GM12878 (cell line): ENCODE measurements around the gene IL4I1. TPM values are rescaled to one million over a fixed set of nuclear protein-coding genes. Genes with fewer than 3 reads are reported as not detected.

Source experiments
- ATAC-seq: fragments of 200-7000 bp; cut with Tn5 transposase; 3 replicates; pipeline ENCODE4 v1.9.1; 2020; ENCODE audit warnings: mild to moderate bottlenecking, moderate library complexity
- BruUV-seq: library from RNA; stranded (reverse); fragments of 400-500 nt; replicated peaks from 2 replicates; lab custom pipeline; 2021; lab: Mats Ljungman, UMichigan
- CTCF ChIA-PET: fragments of 300-600 bp; sonication (Branson Sonifier 250); formaldehyde crosslinking; extraction: SDS; loops from one replicate; lab custom pipeline; 2021; ENCODE audit warnings: inconsistent platforms; lab: Yijun Ruan, JAX
- POLR2A ChIA-PET: fragments of 350-600 bp; formaldehyde crosslinking; extraction: SDS; loops from one replicate; lab custom pipeline; 2021; ENCODE audit warnings: inconsistent platforms; lab: Charles Lee
- RAD21 ChIA-PET: fragments of 300-600 bp; sonication (Branson Sonifier 250); formaldehyde crosslinking; loops from one replicate; lab custom pipeline; 2023; ENCODE audit warnings: antibody characterized with exemption; ENCODE audit not compliant: unreplicated experiment; lab: Charles Lee
- SMC1A ChIA-PET: fragments of 300-600 bp; sonication (Branson Sonifier 250); formaldehyde crosslinking; loops from one replicate; lab custom pipeline; 2023; ENCODE audit not compliant: unreplicated experiment, uncharacterized antibody; lab: Charles Lee
- DNase-seq: peaks from one replicate; pipeline ENCODE4 v3.0.0-alpha.2; 2011; ENCODE audit warnings: low read depth, low spot score
- FAIRE-seq: peaks from 3 replicates; lab custom pipeline; 2011; peaks lifted over from hg19 to GRCh38; lab: Jason Lieb, UNC
- H2AFZ ChIP-seq: 2 replicates; pipeline ENCODE4 v1.6.0; 2011; ENCODE audit warnings: low read depth, low read length, control low read depth; ENCODE audit not compliant: control insufficient read depth
- H3K27ac ChIP-seq: 2 replicates; pipeline ENCODE4 v1.5.1; 2011; ENCODE audit warnings: control low read depth; ENCODE audit not compliant: control insufficient read depth, insufficient read depth
- H3K27me3 ChIP-seq, 2 experiments: replicated peaks in 1 of 2; 2 replicates each; pipeline versions ENCODE4 v1.6.0 to v1.6.1; 2011; ENCODE audit warnings: low read length in 1 of 2; ENCODE audit not compliant: control insufficient read depth in 2 of 2, insufficient read depth in 2 of 2
- H3K36me3 ChIP-seq, 2 experiments: 2 replicates each; pipeline ENCODE4 v1.5.1; 2011; ENCODE audit warnings: low read length in 1 of 2; ENCODE audit not compliant: control insufficient read depth in 2 of 2, insufficient read depth in 2 of 2
- H3K4me1 ChIP-seq: 2 replicates; pipeline ENCODE4 v1.6.1; 2011; ENCODE audit warnings: mild to moderate bottlenecking, low read length, moderate library complexity, mixed read lengths; ENCODE audit not compliant: control insufficient read depth, insufficient read depth
- H3K4me2 ChIP-seq: 2 replicates; pipeline ENCODE4 v1.6.0; 2011; ENCODE audit warnings: control low read depth; ENCODE audit not compliant: control insufficient read depth, insufficient read depth
- H3K4me3 ChIP-seq: fragments of 200-600 bp; sonication (generic); 2 replicates; pipeline ENCODE4 v1.5.1; 2016
- H3K79me2 ChIP-seq: 2 replicates; pipeline ENCODE4 v1.6.0; 2011; ENCODE audit warnings: low read length; ENCODE audit not compliant: control insufficient read depth, insufficient read depth
- H3K9ac ChIP-seq: 2 replicates; pipeline ENCODE4 v1.8.0; 2011; ENCODE audit warnings: low read length, control low read depth, mixed read lengths; ENCODE audit not compliant: control insufficient read depth, insufficient read depth
- H3K9me3 ChIP-seq: replicated peaks from 3 replicates; pipeline ENCODE4 v1.5.1; 2011; ENCODE audit warnings: mild to moderate bottlenecking, low read length; ENCODE audit not compliant: control insufficient read depth, insufficient read depth
- H4K20me1 ChIP-seq: 2 replicates; pipeline ENCODE4 v1.6.0; 2011; ENCODE audit not compliant: control insufficient read depth, insufficient read depth
- CUX1 ChIP-seq: IDR thresholded peaks from 2 replicates; pipeline ENCODE4 v1.6.1; 2012; ENCODE audit warnings: improper control_type of control experiment, low read depth, low read length; ENCODE audit not compliant: insufficient replicate concordance
- PBX3 ChIP-seq: IDR thresholded peaks from 2 replicates; pipeline ENCODE4 v1.6.1; 2011; ENCODE audit warnings: mild to moderate bottlenecking, low read depth, low read length, moderate library complexity; ENCODE audit not compliant: insufficient replicate concordance
- POU2F2 ChIP-seq: IDR thresholded peaks from 3 replicates; pipeline ENCODE4 v1.6.1; 2011; ENCODE audit warnings: low read depth, mild to moderate bottlenecking, low read length, borderline replicate concordance
- ZNF592 ChIP-seq: fragments of 450-650 bp; IDR thresholded peaks from 2 replicates; pipeline ENCODE4 v1.6.1; 2017; ENCODE audit warnings: mild to moderate bottlenecking, moderate library complexity
- WGBS: methylation state at CpG from one replicate; pipeline ENCODE4 v1.1.6; 2016; ENCODE audit warnings: low lambda C conversion rate; ENCODE audit not compliant: insufficient replicate concordance, insufficient coverage; ENCODE audit errors: missing lambda C conversion rate; 5-methylcytosine and 5-hydroxymethylcytosine counted together
- in situ Hi-C: fragments of 300-500 bp; cut with MboI; formaldehyde crosslinking; loops from 9 replicates; pipeline ENCODE4 v1.14.3; 2018; ENCODE audit warnings: mixed read lengths
- intact Hi-C: fragments of 100-400 bp; cut with micrococcal nuclease; formaldehyde crosslinking; loops from one replicate; pipeline ENCODE4 v1.14.2; 2022; ENCODE audit not compliant: unreplicated experiment
- polyA plus RNA-seq, 11 experiments: library from polyadenylated mRNA; depleted of rRNA in 4 of 11; unstranded in 6 of 11; stranded (reverse) in 5 of 11; fragments of >200 nt; fragmentation: Nextera tagmentation in 4 of 11; fragmentation: Illumina TruSeq in 1 of 11; extraction: Ambion mirVana in 4 of 11; extraction: Trizol in 1 of 11; gene quantifications; 1 replicate in 1 of 11; 2 replicates in 10 of 11; pipeline versions ENCODE4 v1.2.1 to v1.2.3, GENCODE V29; 2011 to 2016; ENCODE audit warnings: inconsistent platforms in 2 of 11, missing spikeins in 2 of 11, low read depth in 1 of 11
- total RNA-seq, 4 experiments: library from RNA; depleted of rRNA in 3 of 4; stranded (reverse); fragments of >200 nt in 3 of 4; fragmentation: Illumina TruSeq in 1 of 4; extraction: Trizol in 1 of 4; gene quantifications; 2 replicates each; pipeline versions ENCODE4 v1.2.1 to v1.2.3, GENCODE V29; 2013 to 2021

Gene IL4I1
- total and polyA plus RNA-seq, 10 of the 15 experiments (the other 5 are each of a cell fraction or from before 2014, with no cell fraction given): 0.62 to 83.8 (median 42.8) TPM

- ATAC-seq (no peak), FAIRE-seq (no peak), DNase-seq (no peak)
- Histone ChIP-seq H3K4me1 (peaks cover 6% of the 10 kb centered on the region), H3K9ac (no peak overlapping the region), H3K27ac (no peak overlapping the region), H3K27me3 (no peaks in the 10 kb centered on the region), H2AFZ (no peak overlapping the region), H4K20me1 (no peaks in the 10 kb centered on the region), H3K4me3 (no peak overlapping the region), H3K79me2 (no peaks in the 10 kb centered on the region)
- ChIA-PET POLR2A (interaction anchor here (0.6 kb wide), 1 partner anchor 207 kb away, joined by 3 read pairs; the partner anchor contains the start of gene PRMT1), CTCF (interaction anchor here (1.1 kb wide), 1 partner anchor 10 kb away, joined by 3 read pairs; no protein-coding TSS in a partner anchor)
- no TSS peak for BruUV-seq
- intact Hi-C loops (no loop called here), in situ Hi-C loops (loop anchor here (25.0 kb wide), 1 partner anchor 1247 kb away; the partner anchor contains the start of genes CA11 and DBP)
- TF ChIP-seq ZNF592 (no peak), CUX1 (no peak), POU2F2 (no peak), PBX3 (no peak)
- TF ChIP-seq, all 136 proteins: peak for 0
- 88% methylated on average over 18 of the region's 18 CpGs for WGBS
- ChIA-PET RAD21 (no interaction called here), SMC1A (no interaction called here)
- Histone ChIP-seq H3K36me3 (peaks cover 8 to 13% of the 10 kb centered on the region in 2 experiments), H3K4me2 (no peak overlapping the region), H3K9me3 (no peaks in the 10 kb centered on the region; the same call in 2 of the 3 replicates)
Measured at GRCh38 chr19:49884109-49884508, 12.6 kb downstream of the IL4I1 start.
